IMR-90 (cell line): Measurements from ENCODE around the gene PPP3CB. TPM values are rescaled to one million over a fixed set of nuclear protein-coding genes. Genes with fewer than 3 reads are reported as not detected.
A peak's percentile ranks its signal among the peaks of the same experiment; 100 is the strongest.

ENCODE experiments used
- ATAC-seq: fragments of 200-7000 bp; cut with Tn5 transposase; 2 replicates; pipeline ENCODE4 v1.9.1; 2020; ENCODE audit warnings: low read depth, mild to moderate bottlenecking, moderate library complexity
- BruUV-seq: library from RNA; stranded (reverse); fragments of 400-500 nt; replicated peaks from 2 replicates; lab custom pipeline; 2021; lab: Mats Ljungman, UMichigan
- CTCF ChIA-PET: fragments of 300-600 bp; formaldehyde crosslinking; extraction: SDS; loops from one replicate; lab custom pipeline; 2021; ENCODE audit warnings: antibody characterized with exemption; lab: Yijun Ruan, JAX
- POLR2A ChIA-PET: fragments of 300-600 bp; sonication (Branson Sonifier 250); formaldehyde crosslinking; loops from one replicate; lab custom pipeline; 2022; ENCODE audit warnings: antibody characterized with exemption; ENCODE audit not compliant: unreplicated experiment; lab: Charles Lee
- DNase-seq: peaks from one replicate; pipeline ENCODE4 v3.0.0; 2013
- H2AFZ ChIP-seq: replicated peaks from 2 replicates; pipeline ENCODE3; 2013; ENCODE audit warnings: low read length, mild to moderate bottlenecking; ENCODE audit not compliant: poor library complexity
- H2AK5ac ChIP-seq: 2 replicates; pipeline ENCODE4 v1.6.1; 2013; ENCODE audit warnings: low read depth, low read length, inconsistent platforms
- H2AK9ac ChIP-seq: replicated peaks from 2 replicates; pipeline ENCODE3; 2013; ENCODE audit warnings: mild to moderate bottlenecking, low read depth, low read length, moderate library complexity; ENCODE audit not compliant: poor library complexity
- H2BK120ac ChIP-seq: 2 replicates; pipeline ENCODE4 v1.6.1; 2013; ENCODE audit warnings: low read depth, low read length, inconsistent platforms
- H2BK15ac ChIP-seq: 3 replicates; pipeline ENCODE4 v1.6.1; 2013; ENCODE audit warnings: low read depth, low read length, inconsistent platforms
- H2BK20ac ChIP-seq: 2 replicates; pipeline ENCODE4 v1.6.1; 2013; ENCODE audit warnings: low read depth, mild to moderate bottlenecking, inconsistent platforms, low read length, moderate library complexity
- H2BK5ac ChIP-seq: 2 replicates; pipeline ENCODE4 v1.6.1; 2013; ENCODE audit warnings: mild to moderate bottlenecking, low read depth, low read length, inconsistent platforms; ENCODE audit not compliant: poor library complexity, severe bottlenecking
- H3K14ac ChIP-seq: replicated peaks from 2 replicates; pipeline ENCODE4 v1.6.1; 2013; ENCODE audit warnings: low read depth, low read length, inconsistent platforms
- H3K18ac ChIP-seq: 2 replicates; pipeline ENCODE4 v1.6.1; 2013; ENCODE audit warnings: low read depth, low read length, control low read depth
- H3K23ac ChIP-seq: 2 replicates; pipeline ENCODE4 v1.6.1; 2013; ENCODE audit warnings: low read depth, low read length, inconsistent platforms
- H3K27ac ChIP-seq: 2 replicates; pipeline ENCODE4 v1.5.1; 2013; ENCODE audit warnings: mild to moderate bottlenecking, control low read depth, low read length; ENCODE audit not compliant: insufficient read depth
- H3K27me3 ChIP-seq: 2 replicates; pipeline ENCODE4 v1.6.1; 2013; ENCODE audit warnings: low read length; ENCODE audit not compliant: control insufficient read depth, insufficient read depth
- H3K36me3 ChIP-seq: 2 replicates; pipeline ENCODE4 v1.6.1; 2013; ENCODE audit warnings: low read length, mixed read lengths; ENCODE audit not compliant: control insufficient read depth, insufficient read depth
- H3K4ac ChIP-seq: 2 replicates; pipeline ENCODE4 v1.6.1; 2013; ENCODE audit warnings: low read depth, low read length, inconsistent platforms
- H3K4me1 ChIP-seq: 2 replicates; pipeline ENCODE4 v1.6.1; 2013; ENCODE audit warnings: low read length, mixed read lengths; ENCODE audit not compliant: control insufficient read depth, insufficient read depth
- H3K4me2 ChIP-seq: 2 replicates; pipeline ENCODE4 v1.6.1; 2013; ENCODE audit warnings: low read depth, mild to moderate bottlenecking, control low read depth, low read length, moderate library complexity
- H3K4me3 ChIP-seq: 2 replicates; pipeline ENCODE4 v1.5.1; 2013; ENCODE audit warnings: low read depth, mild to moderate bottlenecking, control low read depth, low read length, moderate library complexity; ENCODE audit not compliant: insufficient read depth
- H3K56ac ChIP-seq: 2 replicates; pipeline ENCODE4 v1.6.1; 2013; ENCODE audit warnings: low read length, inconsistent platforms; ENCODE audit not compliant: insufficient read depth; ENCODE audit errors: extremely low read depth
- H3K79me1 ChIP-seq, 2 experiments: 2 replicates each; pipeline ENCODE4 v1.6.1; 2013; ENCODE audit warnings: low read length in 2 of 2, inconsistent platforms in 1 of 2, low read depth in 1 of 2
- H3K9ac ChIP-seq: 2 replicates; pipeline ENCODE4 v1.6.1; 2013; ENCODE audit warnings: low read depth, low read length, control low read depth
- H3K9me1 ChIP-seq: 2 replicates; pipeline ENCODE4 v1.6.1; 2013; ENCODE audit warnings: low read length, inconsistent platforms; ENCODE audit not compliant: insufficient read depth
- H3K9me3 ChIP-seq: 2 replicates; pipeline ENCODE4 v1.6.1; 2013; ENCODE audit warnings: low read length; ENCODE audit not compliant: control insufficient read depth, insufficient read depth
- H4K20me1 ChIP-seq: 2 replicates; pipeline ENCODE4 v1.6.1; 2013; ENCODE audit warnings: low read length, inconsistent platforms; ENCODE audit not compliant: insufficient read depth
- H4K5ac ChIP-seq: 2 replicates; pipeline ENCODE4 v1.6.1; 2013; ENCODE audit warnings: mild to moderate bottlenecking, low read depth, low read length, control low read depth
- H4K8ac ChIP-seq, 2 experiments: 2 replicates each; pipeline ENCODE4 v1.6.1; 2013; ENCODE audit warnings: low read depth in 2 of 2, low read length in 2 of 2, control low read depth in 1 of 2, inconsistent platforms in 1 of 2
- H4K91ac ChIP-seq: 2 replicates; pipeline ENCODE4 v1.6.1; 2013; ENCODE audit warnings: low read depth, low read length, inconsistent platforms; ENCODE audit not compliant: insufficient read depth
- CEBPB ChIP-seq: IDR thresholded peaks from 2 replicates; pipeline ENCODE4 v1.6.1; 2012; ENCODE audit warnings: low read depth, low read length, improper control_type of control experiment
- ELK1 ChIP-seq: fragments of 150-350 bp; IDR thresholded peaks from 2 replicates; pipeline ENCODE4 v1.6.1; 2016; ENCODE audit warnings: low read depth, mild to moderate bottlenecking, low read length, moderate library complexity, borderline replicate concordance
- MXI1 ChIP-seq: IDR thresholded peaks from 2 replicates; pipeline ENCODE4 v1.6.1; 2012; ENCODE audit warnings: low read depth, mild to moderate bottlenecking, low read length, moderate library complexity, borderline replicate concordance
- WGBS, 2 experiments: methylation state at CpG; one replicate each; pipeline versions ENCODE4 v1.1.5 to v1.1.7; 2013; ENCODE audit warnings: missing lambda C conversion rate in 2 of 2; ENCODE audit not compliant: insufficient read length in 1 of 2; ENCODE audit errors: extremely low coverage in 2 of 2; 5-methylcytosine and 5-hydroxymethylcytosine counted together
- dilution Hi-C: fragments of 300-500 bp; cut with HindIII; formaldehyde crosslinking; loops from one replicate; pipeline ENCODE4 v1.14.3; 2018; ENCODE audit warnings: low sequenced_read_pairs; ENCODE audit not compliant: unreplicated experiment
- in situ Hi-C: fragments of 300-500 bp; cut with MboI; formaldehyde crosslinking; loops from 3 replicates; pipeline ENCODE4 v1.14.3; 2019; ENCODE audit warnings: low sequenced_read_pairs, inconsistent platforms, mixed read lengths
- intact Hi-C: fragments of 100-400 bp; cut with micrococcal nuclease; formaldehyde crosslinking; loops from 2 replicates; pipeline ENCODE4 v1.10.0; 2022
- polyA plus RNA-seq, 3 experiments: library from polyadenylated mRNA; depleted of rRNA; stranded (reverse); fragments of >200 nt; gene quantifications; 2 replicates each; pipeline ENCODE4 v1.2.3, GENCODE V29; 2012; ENCODE audit warnings: low replicate concordance in 1 of 3
- total RNA-seq: library from RNA; depleted of rRNA; stranded (reverse); fragments of >200 nt; gene quantifications from 2 replicates; pipeline ENCODE4 v1.2.3, GENCODE V29; 2012

The PPP3CB gene
- total and polyA plus RNA-seq, 2 of the 4 experiments (the other 2 are of a cell fraction) = 22.9 to 36.4 TPM

DNA sequence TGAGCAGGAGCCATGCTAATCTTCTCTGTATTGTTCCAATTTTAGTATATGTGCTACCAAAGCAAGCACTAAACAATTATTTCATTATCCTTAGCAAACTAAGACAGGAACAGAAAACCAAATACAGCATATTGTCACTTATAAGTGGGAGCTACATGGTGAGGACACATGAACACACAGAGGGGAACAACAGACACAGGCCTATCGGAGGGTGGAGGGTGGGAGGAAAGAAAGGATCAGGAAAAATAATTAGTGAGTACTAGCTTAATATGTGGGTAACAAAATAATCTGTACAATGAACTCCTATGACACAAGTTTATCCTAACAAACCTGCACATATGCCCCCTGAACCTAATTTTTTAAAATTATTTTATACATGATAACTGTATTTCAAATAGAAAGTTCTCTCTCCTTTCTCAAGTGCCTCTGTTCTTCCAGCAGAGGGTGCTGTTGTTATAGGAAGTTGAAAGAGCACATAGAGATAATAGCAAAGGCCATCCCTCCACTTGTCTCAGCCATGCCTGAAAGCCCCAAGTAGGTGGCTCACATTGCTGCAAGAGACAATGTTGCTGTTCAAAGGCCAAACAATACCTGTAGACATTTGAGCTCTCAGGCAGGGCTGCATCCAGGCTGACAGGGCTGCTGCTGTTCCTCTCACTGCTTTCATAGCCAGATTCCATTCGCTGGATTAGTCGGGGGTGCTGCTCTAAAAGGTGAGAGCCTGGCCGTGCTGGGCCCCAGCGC is 33.4 kb upstream of the PPP3CB start (continued):
- TF ChIP-seq ELK1 = no peak

DNA sequence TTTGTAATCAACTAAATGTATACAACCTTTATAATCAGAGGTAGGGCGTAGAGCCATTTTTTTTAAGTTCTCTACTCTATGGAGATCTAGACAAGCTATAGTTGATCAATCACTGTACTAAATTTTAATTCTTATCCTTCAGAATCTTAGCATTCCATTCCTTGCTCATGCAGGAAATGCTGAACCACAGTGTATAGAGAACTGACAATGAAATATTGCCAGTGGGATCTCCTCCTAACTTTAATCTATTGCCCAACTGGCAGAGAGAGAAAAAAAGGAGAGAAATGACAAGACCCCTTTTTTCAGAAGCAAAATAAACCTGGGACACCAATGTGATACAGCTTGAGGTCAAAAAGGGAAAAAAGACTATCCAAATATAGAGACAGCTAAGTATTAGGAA is 26.4 kb upstream of the PPP3CB start:
- H3K4me1 ChIP-seq = peaks cover 12% of the 10 kb centered on the region
- H2AFZ ChIP-seq = no peak overlapping the region
- H2BK120ac ChIP-seq = peak overlapping the region; percentile 80; the same call in 1 of the 2 replicates
- dilution Hi-C loops = no loop called here
- no peaks in the 10 kb centered on the region for H3K9me3 ChIP-seq
- BruUV-seq = no TSS peak
- no peaks in the 10 kb centered on the region for H3K36me3 ChIP-seq
- TF ChIP-seq CEBPB (peak; percentile 80), MXI1 (no peak)
- no peak overlapping the region for H3K56ac ChIP-seq
- no peak overlapping the region for H3K4me3 ChIP-seq
- peak overlapping the region; percentile 78; the same call in 1 of the 2 replicates for H3K4ac ChIP-seq
- ChIA-PET CTCF (no interaction called here), POLR2A (interaction anchor here (0.5 kb wide), 1 partner anchor 106 kb away, joined by 5 read pairs; no protein-coding TSS in a partner anchor)
- H3K9me1 ChIP-seq = peaks cover 16% of the 10 kb centered on the region
- H3K4me2 ChIP-seq = peak overlapping the region; percentile 42; the same call in 1 of the 2 replicates
- no peaks in the 10 kb centered on the region for H3K79me1 ChIP-seq
- DNase-seq (peak; percentile 56), ATAC-seq (peak; percentile 62)
- H4K5ac ChIP-seq = no peak overlapping the region
- H3K18ac ChIP-seq = no peak overlapping the region
- H3K23ac ChIP-seq = no peak overlapping the region
- no peak overlapping the region for H3K9ac ChIP-seq
- no peak overlapping the region for H2BK5ac ChIP-seq
- H3K14ac ChIP-seq = no peak overlapping the region
- H4K8ac ChIP-seq = no peak overlapping the region
- H3K27me3 ChIP-seq = no peaks in the 10 kb centered on the region
- no peak overlapping the region for H2AK5ac ChIP-seq
- intact Hi-C loops = loop anchor here (10.0 kb wide), 1 partner anchor 223 kb away; the partner anchor contains the start of gene SEC24C
- no CpG with 5 or more reads among the region's 1 CpG for WGBS, 2 experiments
- H2BK15ac ChIP-seq = no peak overlapping the region
- H2AK9ac ChIP-seq = no peak overlapping the region
- H3K27ac ChIP-seq = no peak overlapping the region
- no peak overlapping the region for H4K91ac ChIP-seq
- in situ Hi-C loops = no loop called here
- H4K20me1 ChIP-seq = no peaks in the 10 kb centered on the region
- H2BK20ac ChIP-seq = peak overlapping the region; percentile 76; the same call in 1 of the 2 replicates
